ENCODE results near the gene ERBB4.

- no peak for TF ChIP-seq CTCF (conservative IDR thresholded peaks at IDR 0.05; ENCODE audit: low read depth, low read length)
- no peak for TF ChIP-seq EZH2 (IDR thresholded peaks at IDR 0.05; ENCODE audit: borderline replicate concordance, low read depth, low read length, poor library complexity, severe bottlenecking)
Measured at GRCh38 chr2:212158081-212158480, 380.5 kb downstream of the ERBB4 start.
